Activated naive CD8-positive, alpha-beta T cell (primary cell): ENCODE data around the gene PARVB.
A peak's percentile ranks its signal among the peaks of the same experiment; 100 is the strongest.

Experiments used
- H3K27ac Mint-ChIP-seq: one replicate; pipeline ENCODE4 v1.8.0; 2021; ENCODE audit warnings: mixed read lengths
- H3K27me3 Mint-ChIP-seq: one replicate; pipeline ENCODE4 v1.8.0; 2021; ENCODE audit warnings: mixed read lengths
- H3K36me3 Mint-ChIP-seq: one replicate; pipeline ENCODE4 v1.8.0; 2021; ENCODE audit warnings: mixed read lengths
- H3K4me1 Mint-ChIP-seq: one replicate; pipeline ENCODE4 v1.8.0; 2021; ENCODE audit warnings: low read depth, mixed read lengths
- H3K4me3 Mint-ChIP-seq: one replicate; pipeline ENCODE4 v1.8.0; 2021; ENCODE audit warnings: mild to moderate bottlenecking, mixed read lengths
- H3K9me3 Mint-ChIP-seq: one replicate; pipeline ENCODE4 v1.8.0; 2021; ENCODE audit warnings: low read depth, mixed read lengths

The PARVB gene, protein sequence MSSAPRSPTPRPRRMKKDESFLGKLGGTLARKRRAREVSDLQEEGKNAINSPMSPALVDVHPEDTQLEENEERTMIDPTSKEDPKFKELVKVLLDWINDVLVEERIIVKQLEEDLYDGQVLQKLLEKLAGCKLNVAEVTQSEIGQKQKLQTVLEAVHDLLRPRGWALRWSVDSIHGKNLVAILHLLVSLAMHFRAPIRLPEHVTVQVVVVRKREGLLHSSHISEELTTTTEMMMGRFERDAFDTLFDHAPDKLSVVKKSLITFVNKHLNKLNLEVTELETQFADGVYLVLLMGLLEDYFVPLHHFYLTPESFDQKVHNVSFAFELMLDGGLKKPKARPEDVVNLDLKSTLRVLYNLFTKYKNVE

DNA sequence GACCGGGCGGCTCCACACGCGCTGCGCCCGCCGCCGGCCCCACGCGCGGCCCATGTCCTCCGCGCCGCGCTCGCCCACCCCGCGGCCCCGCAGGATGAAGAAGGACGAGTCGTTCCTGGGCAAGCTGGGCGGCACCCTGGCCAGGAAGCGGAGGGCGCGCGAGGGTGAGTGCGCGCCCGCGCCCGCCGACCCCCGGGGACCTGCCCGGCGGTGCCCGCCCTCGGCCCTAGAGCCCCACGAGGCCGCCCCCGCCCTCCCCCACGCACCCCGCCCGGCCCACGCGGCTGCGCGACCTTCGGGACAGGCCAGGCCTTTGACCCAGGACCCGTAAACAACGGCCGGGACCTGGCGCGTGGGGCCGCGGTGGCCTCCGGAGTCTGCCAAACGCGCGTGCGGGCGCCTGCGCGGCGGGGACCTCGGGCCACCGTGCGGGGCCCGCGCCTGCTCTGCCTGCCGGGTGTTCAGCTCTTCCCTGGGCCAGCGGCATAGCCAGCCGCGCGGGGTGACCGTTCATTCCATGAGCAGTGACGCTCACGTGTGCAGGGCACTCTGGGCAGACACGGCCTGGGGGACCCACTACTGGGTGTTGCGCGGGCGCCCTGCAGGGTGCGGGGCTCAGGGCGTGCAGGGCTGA, at the start of gene PARVB:
TSS of gene PARVB (plus strand) at position 15 of the 634 bp plus-strand sequence. CDS start at position 53, 38 bp downstream.
- Mint-ChIP-seq H3K4me1 (peaks cover 25% of the 10 kb centered on the region), H3K4me3 (peak within 1 kb of the TSS; percentile 83)

DNA sequence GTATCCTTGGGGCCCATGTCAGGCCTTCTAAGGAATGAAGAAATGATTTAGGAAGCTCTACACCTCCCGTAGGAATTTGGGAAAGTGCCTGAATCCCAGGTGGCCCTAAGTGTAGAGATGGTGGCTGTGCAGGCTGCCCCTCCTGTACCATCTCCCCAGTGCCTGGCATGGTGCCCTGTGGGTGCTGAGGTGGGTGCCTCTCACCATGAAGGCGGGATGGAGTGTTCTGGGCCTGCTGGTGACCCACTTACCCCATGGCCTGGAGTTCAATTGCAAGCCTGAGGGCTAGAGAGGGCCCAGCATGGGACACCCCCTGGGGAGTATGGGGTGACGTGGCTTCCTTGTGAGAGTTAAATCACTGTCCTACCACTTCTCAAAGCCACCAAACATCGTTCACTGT, 49.1 kb upstream of the PARVB start:
- no peaks in the 10 kb centered on the region for H3K9me3 Mint-ChIP-seq
- no peak overlapping the region for H3K27ac Mint-ChIP-seq
- no peaks in the 10 kb centered on the region for H3K4me1 Mint-ChIP-seq
- no peaks in the 10 kb centered on the region for H3K27me3 Mint-ChIP-seq
- H3K4me3 Mint-ChIP-seq, result no peak overlapping the region
- H3K36me3 Mint-ChIP-seq, result no peaks in the 10 kb centered on the region

More for the DNA sequence above, at the start of gene PARVB:
- H3K36me3 Mint-ChIP-seq, result peaks cover 3% of the 10 kb centered on the region
- no peaks in the 10 kb centered on the region for H3K9me3 Mint-ChIP-seq
- H3K27ac Mint-ChIP-seq, result peak within 1 kb of the TSS; percentile 70
- peaks cover 11% of the 10 kb centered on the region for H3K27me3 Mint-ChIP-seq

DNA sequence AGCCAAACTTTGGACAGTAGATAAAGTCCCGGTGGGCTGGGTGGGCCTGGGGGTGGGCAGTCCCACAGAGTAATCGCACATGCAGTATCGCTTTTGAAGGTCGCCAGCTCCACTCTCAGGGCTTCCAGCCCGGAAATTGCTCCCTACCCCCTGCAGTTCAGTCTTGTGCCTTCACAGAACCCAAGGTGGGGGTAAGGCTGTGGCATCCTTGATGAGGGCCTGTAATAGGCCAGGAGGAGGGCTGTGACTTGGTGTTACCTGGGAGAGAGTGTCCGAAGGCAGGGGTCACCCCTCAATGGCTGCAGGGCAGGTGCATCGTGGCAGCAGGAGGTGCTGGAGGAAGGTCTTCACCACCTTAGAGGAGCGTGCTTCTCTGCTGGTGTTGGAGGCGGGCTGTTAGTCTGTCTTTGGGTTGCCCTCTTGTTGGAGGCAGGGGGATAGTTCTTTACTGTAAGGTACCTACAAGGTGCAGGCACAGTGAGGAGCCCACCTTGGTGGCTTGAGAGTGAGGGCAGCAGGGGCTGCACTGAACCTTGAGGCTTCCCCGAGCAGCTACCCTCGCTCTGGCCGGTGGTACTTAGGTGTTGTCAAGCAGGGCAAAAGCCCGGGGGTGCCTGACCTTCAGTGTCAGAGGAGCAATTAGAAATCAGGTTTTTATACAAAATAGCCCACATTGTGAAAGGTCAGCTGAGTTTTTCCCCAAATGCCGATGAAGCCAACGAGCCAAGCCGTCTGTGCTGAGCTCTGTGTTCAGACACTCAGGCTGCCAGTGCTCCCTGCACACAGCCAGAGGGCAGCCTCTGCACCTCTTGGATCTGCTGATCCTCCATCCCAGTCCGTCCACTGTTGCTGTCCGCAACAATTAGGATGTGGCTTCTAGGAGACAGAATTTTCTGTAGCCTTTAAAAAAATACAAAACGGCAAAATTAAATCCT, 47.0 kb upstream of the PARVB start:
- Mint-ChIP-seq H3K27me3 (no peaks in the 10 kb centered on the region), H3K4me3 (no peak overlapping the region), H3K36me3 (no peaks in the 10 kb centered on the region), H3K4me1 (no peaks in the 10 kb centered on the region), H3K27ac (no peak overlapping the region), H3K9me3 (no peaks in the 10 kb centered on the region)

DNA sequence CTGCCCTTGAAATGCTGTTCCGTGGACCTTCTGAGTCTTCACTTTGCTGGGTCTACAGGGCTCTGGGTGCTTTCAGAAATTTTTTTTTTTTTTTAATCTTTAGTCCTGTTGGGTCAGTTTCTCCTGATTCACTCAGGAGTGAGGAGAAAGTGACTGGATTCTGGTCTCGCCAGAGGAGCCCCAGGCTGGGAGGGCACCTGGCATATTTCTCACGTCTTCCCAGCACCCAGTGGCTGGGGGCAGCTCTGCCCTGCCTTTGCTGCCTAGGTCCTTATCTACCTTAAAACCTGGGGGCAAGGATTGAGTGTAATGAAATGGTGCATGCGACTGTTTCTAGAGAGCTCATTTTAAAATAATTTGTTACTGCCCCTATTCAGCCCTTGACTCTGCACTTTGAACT, 45.5 kb upstream of the PARVB start:
- Mint-ChIP-seq H3K27ac (no peak overlapping the region), H3K27me3 (no peaks in the 10 kb centered on the region), H3K4me3 (no peak overlapping the region), H3K36me3 (no peaks in the 10 kb centered on the region), H3K4me1 (no peaks in the 10 kb centered on the region), H3K9me3 (no peaks in the 10 kb centered on the region)

DNA sequence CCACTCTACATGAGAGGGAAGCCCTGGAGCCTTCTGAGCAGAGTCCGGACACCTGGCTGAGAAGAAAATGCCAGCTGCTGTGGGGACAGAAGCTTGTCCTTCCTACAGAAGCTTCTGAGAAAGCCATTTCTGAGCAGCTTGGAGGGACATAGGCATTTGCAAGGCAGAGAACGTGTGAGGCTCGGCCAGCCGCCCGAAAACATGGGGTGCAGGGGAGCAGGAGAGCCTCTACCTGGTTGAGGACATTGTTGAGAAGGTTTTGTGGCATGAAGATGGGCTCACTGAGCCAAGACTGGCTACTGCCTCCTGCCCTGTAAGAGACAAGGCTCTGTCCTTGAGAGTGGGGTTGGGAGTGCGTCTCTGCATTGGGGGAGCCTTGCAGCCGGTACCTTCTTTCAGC, 43.5 kb upstream of the PARVB start:
- H3K27ac Mint-ChIP-seq, result no peak overlapping the region
- no peaks in the 10 kb centered on the region for H3K4me1 Mint-ChIP-seq
- H3K9me3 Mint-ChIP-seq, result no peaks in the 10 kb centered on the region
- H3K4me3 Mint-ChIP-seq, result no peak overlapping the region
- no peaks in the 10 kb centered on the region for H3K27me3 Mint-ChIP-seq
- H3K36me3 Mint-ChIP-seq, result no peaks in the 10 kb centered on the region

DNA sequence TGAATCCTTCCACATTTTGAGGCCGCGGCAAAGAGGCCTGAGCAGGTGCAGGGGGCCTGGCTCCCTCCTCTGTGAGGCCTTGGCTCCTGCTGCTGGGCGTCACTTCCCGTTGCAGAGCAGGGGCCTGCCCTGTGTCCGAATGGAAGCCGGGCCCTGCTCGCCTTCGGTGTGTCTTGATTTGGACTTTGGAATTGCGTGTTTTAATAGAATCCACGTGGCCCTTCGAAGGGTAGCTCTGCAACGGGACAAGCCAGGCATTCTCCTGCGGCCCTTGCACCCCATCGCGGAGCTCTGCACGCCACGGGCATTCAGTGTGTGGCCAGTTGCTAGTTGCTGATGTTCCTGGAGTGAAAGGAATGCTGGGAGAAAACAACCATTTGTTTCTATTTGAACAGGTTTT, 43.1 kb upstream of the PARVB start:
- H3K9me3 Mint-ChIP-seq, result no peaks in the 10 kb centered on the region
- no peak overlapping the region for H3K4me3 Mint-ChIP-seq
- no peak overlapping the region for H3K27ac Mint-ChIP-seq
- H3K36me3 Mint-ChIP-seq, result no peaks in the 10 kb centered on the region
- no peaks in the 10 kb centered on the region for H3K27me3 Mint-ChIP-seq
- no peaks in the 10 kb centered on the region for H3K4me1 Mint-ChIP-seq

DNA sequence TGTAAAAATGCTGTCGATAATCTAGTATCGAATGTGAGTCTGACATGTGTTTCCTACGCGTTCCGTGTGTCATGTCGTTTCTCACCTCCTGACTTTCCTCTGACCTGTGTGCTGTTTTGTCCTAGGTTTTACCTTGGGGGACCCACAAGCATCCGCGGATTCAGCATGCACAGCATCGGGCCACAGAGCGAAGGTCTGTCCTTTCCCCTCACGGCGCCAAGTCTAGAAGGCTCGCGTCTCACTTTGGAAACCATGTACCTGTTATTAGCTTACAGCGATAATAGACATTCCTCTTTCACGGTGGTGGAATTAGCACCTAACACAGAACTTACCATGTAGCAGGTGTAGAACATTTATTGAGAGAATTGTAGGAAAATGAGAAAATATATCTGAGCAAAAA, 40.3 kb upstream of the PARVB start:
- H3K4me1 Mint-ChIP-seq, result no peaks in the 10 kb centered on the region
- peaks cover 2% of the 10 kb centered on the region for H3K36me3 Mint-ChIP-seq
- H3K27me3 Mint-ChIP-seq, result no peaks in the 10 kb centered on the region
- H3K4me3 Mint-ChIP-seq, result no peak overlapping the region
- no peaks in the 10 kb centered on the region for H3K9me3 Mint-ChIP-seq
- H3K27ac Mint-ChIP-seq, result no peak overlapping the region

DNA sequence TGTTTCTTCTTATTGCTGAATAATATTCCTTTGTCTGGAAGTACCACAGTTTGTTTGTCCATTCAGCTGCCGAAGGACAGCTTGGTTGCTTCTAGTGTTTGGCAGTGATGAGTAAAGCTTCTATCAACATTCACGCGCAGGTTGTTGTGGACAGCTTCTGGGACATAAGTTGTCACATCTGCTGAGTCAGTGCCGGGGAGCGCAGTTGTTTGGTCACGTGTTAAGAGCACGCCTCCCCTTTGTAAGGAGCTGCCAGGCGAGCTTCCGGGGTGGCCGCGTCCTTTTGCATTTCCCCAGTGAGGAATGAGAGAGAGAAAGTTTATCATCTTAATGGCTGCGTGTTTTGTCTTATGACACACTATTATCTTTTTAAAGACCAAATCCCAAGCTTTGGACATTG, 38.6 kb upstream of the PARVB start:
- no peak overlapping the region for H3K4me3 Mint-ChIP-seq
- no peaks in the 10 kb centered on the region for H3K4me1 Mint-ChIP-seq
- H3K36me3 Mint-ChIP-seq, result peaks cover 2% of the 10 kb centered on the region
- H3K27me3 Mint-ChIP-seq, result no peaks in the 10 kb centered on the region
- no peaks in the 10 kb centered on the region for H3K9me3 Mint-ChIP-seq
- no peak overlapping the region for H3K27ac Mint-ChIP-seq

DNA sequence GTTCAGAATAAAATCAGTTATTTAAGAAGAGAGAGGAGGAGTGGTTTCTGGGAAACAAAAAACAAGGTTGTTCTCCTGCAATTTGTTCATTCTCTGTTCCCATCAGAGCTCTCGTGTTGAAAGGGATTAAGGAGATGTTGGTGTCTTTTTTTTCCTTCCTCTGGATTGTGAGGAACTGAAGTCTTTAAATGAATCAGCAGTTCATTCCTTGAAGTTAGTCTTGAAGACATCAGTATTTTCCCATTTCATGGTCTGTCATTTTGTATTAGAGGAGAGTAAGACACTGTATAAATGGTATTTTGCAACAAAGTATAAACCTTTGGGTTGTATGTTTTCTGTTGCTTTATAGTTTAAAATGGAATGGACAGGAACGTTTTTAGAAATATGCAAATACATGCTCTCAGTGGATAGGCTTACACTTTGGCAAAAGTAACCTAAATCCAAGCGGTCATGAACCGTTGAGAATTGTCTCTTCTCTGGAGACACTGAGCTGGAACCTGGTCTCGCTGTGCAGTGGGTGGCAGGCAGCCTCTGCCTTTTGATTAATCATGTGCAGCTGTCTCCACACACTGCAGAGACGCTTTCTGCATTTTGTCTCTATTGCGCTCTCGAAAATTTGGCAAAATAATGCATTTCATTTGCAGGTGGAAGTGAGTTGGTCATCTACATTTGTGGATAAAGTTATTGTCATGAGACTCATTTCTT, 35.8 kb upstream of the PARVB start:
- H3K9me3 Mint-ChIP-seq, result no peaks in the 10 kb centered on the region
- H3K27ac Mint-ChIP-seq, result no peak overlapping the region
- H3K4me3 Mint-ChIP-seq, result no peak overlapping the region
- H3K36me3 Mint-ChIP-seq, result peaks cover 2% of the 10 kb centered on the region
- H3K27me3 Mint-ChIP-seq, result no peaks in the 10 kb centered on the region
- peaks cover 3% of the 10 kb centered on the region for H3K4me1 Mint-ChIP-seq

DNA sequence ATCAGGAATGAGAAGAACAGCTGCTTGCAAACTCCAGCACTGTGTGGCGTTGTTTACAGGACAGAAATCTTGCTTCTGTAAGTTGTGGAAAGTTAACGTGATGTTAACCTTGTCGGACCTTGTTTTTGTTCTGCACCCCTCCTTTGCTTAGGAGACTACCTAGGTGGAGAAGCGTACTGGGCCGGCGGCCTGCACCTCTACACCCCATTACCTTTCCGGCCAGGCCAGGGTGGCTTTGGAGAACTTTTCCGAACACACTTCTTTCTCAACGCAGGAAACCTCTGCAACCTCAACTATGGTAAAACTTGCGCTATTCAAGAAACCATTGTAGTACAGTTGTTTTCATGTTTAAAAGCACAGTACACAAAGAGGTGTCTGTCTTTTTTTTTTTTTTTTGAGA, 35.1 kb upstream of the PARVB start:
- Mint-ChIP-seq H3K4me3 (no peak overlapping the region), H3K4me1 (peaks cover 3% of the 10 kb centered on the region), H3K27me3 (no peaks in the 10 kb centered on the region), H3K27ac (no peak overlapping the region), H3K36me3 (peaks cover 7% of the 10 kb centered on the region), H3K9me3 (no peaks in the 10 kb centered on the region)

DNA sequence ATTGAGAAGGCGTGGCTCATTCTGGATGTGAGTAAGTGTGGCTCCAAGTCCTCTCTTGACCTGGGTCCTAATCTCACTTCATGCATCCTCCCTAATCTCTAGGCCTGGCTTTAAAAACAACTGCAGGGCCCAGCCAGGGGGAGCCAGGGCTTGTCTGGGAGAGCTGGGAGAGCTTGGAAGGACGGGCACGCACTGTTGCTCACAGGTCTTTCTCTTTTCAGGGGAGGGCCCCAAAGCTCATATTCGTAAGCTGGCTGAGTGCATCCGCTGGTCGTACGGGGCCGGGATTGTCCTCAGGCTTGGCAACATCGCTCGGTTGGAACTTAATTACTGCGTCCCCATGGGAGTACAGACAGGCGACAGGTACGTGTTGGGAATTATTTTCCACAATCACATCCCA, 34.1 kb upstream of the PARVB start:
- Mint-ChIP-seq H3K9me3 (no peaks in the 10 kb centered on the region), H3K4me3 (no peak overlapping the region), H3K27ac (no peak overlapping the region), H3K27me3 (no peaks in the 10 kb centered on the region), H3K36me3 (peaks cover 9% of the 10 kb centered on the region), H3K4me1 (peaks cover 11% of the 10 kb centered on the region)

DNA sequence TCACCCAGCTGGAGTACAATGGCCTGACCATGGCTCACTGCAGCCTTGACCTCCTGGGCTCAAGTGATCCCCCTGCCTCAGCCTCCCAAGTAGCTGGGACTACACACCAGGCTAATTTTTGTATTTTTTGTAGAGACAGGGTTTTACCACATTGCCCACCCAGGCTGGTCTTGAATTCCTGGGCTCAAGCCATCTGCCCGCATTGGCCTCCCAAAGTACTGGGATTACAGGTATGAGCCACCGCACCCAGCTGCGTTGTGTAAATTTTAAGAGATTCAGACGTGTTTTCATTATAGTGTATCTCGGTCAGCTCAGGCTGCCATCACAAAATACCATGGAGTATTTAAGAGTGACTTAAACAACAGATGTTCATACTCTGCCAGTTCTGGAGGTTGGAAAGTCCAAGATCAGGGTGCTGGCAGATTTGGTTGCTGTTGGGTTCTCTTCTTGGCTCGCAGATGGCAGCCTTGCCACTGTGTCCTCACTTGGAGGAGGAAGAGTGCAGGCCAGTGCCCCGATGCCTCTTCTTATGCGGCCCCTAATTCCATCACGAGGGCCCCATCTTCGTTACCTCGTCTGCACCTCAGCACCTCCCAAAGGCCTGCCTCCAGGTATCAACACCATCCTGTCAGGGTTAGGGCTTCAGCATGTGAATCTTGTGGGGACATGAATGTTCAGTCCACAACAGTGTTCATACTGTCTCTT, 32.6 kb upstream of the PARVB start:
- H3K4me1 Mint-ChIP-seq, result peaks cover 19% of the 10 kb centered on the region
- no peaks in the 10 kb centered on the region for H3K9me3 Mint-ChIP-seq
- H3K4me3 Mint-ChIP-seq, result no peak overlapping the region
- H3K36me3 Mint-ChIP-seq, result peaks cover 9% of the 10 kb centered on the region
- H3K27me3 Mint-ChIP-seq, result no peaks in the 10 kb centered on the region
- no peak overlapping the region for H3K27ac Mint-ChIP-seq

DNA sequence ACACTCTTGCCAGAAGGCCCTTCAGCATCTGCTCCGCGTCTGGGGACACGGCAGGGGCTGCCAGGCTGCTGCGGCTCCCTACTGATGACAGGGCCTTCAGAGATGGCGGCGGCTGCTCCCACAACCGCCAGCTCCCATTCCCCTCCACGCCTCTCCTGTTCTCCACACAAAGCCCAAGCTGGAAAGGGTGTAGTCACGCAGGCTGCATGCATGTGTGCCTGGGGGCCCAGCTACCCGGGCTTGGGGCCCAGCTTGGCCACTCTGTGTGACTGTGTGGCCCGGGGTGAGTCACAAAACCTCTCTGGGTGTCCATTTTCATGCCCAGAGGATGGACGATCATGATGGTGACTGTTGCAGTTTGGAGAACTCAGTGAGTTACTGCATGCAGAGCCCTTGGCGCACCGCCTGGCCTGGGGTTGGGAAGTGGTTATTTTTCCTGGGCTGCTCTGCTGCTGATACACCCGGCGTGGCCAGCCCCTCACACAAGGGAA, 31.7 kb upstream of the PARVB start:
- Mint-ChIP-seq H3K27me3 (no peaks in the 10 kb centered on the region), H3K36me3 (peaks cover 9% of the 10 kb centered on the region), H3K27ac (no peak overlapping the region)

More for the DNA sequence above, 31.7 kb upstream of the PARVB start:
- Mint-ChIP-seq H3K4me1 (peaks cover 26% of the 10 kb centered on the region), H3K9me3 (no peaks in the 10 kb centered on the region), H3K4me3 (no peak overlapping the region)
